HUES64 (cell line): ENCODE measurements around the gene BTNL9.
"Not testable (repeated sequence)": the region's sequence is repeated elsewhere in the genome, so short reads cannot be mapped to it uniquely, and the experiment has no call there.

ENCODE experiments used
- H3K27ac ChIP-seq: 2 replicates; pipeline ENCODE4 v1.7.0; 2013; ENCODE audit warnings: low read depth, low read length, inconsistent platforms
- H3K27me3 ChIP-seq: 2 replicates; pipeline ENCODE4 v1.6.1; 2013; ENCODE audit warnings: mild to moderate bottlenecking, low read length; ENCODE audit not compliant: insufficient read depth
- H3K36me3 ChIP-seq: 2 replicates; pipeline ENCODE4 v1.6.1; 2013; ENCODE audit warnings: mild to moderate bottlenecking, low read length; ENCODE audit not compliant: insufficient read depth
- H3K4me1 ChIP-seq: 2 replicates; pipeline ENCODE4 v1.6.1; 2013; ENCODE audit warnings: mild to moderate bottlenecking, low read length, moderate library complexity; ENCODE audit not compliant: insufficient read depth
- H3K4me3 ChIP-seq: 2 replicates; pipeline ENCODE4 v1.5.1; 2013; ENCODE audit warnings: mild to moderate bottlenecking, low read length, moderate library complexity
- H3K9ac ChIP-seq: 2 replicates; pipeline ENCODE4 v1.6.1; 2013; ENCODE audit warnings: mild to moderate bottlenecking, low read depth, low read length
- H3K9me3 ChIP-seq: 2 replicates; pipeline ENCODE4 v1.6.1; 2013; ENCODE audit warnings: low read depth, low read length; ENCODE audit not compliant: insufficient read depth
- WGBS: fragments of 150-250, 120-280 bp; methylation state at CpG from one replicate; pipeline ENCODE4 v1.1.7; 2013; ENCODE audit warnings: missing lambda C conversion rate; 5-methylcytosine and 5-hydroxymethylcytosine counted together

BTNL9 gene

DNA sequence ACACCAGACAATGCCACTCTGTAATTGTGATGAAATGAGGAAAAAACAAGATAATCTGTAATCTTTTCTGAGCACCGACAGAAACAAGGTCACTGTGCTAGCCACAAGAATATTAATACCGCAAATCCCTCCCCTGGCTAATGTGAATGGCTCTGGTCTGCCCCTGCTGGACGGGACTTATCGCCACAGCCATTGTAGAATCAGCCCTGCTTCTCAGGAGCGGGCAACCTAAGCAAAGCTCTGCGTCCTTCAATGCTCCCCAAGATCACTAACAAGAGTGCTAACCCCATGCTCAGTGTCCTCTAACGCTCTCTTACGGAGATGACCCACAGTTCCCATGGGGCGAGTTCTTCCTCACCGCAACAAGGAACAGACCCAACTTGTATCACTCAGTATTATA, 48.2 kb downstream of the BTNL9 start:
- Histone ChIP-seq H3K9ac (no peak overlapping the region), H3K36me3 (no peaks in the 10 kb centered on the region), H3K4me3 (no peak overlapping the region), H3K27me3 (peaks cover 5% of the 10 kb centered on the region; the same call in 1 of the 2 replicates), H3K4me1 (no peaks in the 10 kb centered on the region), H3K9me3 (peaks cover 7% of the 10 kb centered on the region; the same call in 1 of the 2 replicates), H3K27ac (no peak overlapping the region)
- WGBS = 73% methylated on average over 9 of the region's 10 CpGs

GRCh38 chr5:181092428-181092827, 52.4 kb downstream of the BTNL9 start:
- WGBS = 74% methylated on average over 7 of the region's 7 CpGs
- Histone ChIP-seq H3K36me3 (no peaks in the 10 kb centered on the region), H3K9me3 (no peaks in the 10 kb centered on the region), H3K9ac (no peak overlapping the region), H3K4me3 (no peak overlapping the region), H3K4me1 (no peaks in the 10 kb centered on the region), H3K27ac (no peak overlapping the region), H3K27me3 (no peaks in the 10 kb centered on the region)

GRCh38 chr5:181095162-181095561, 55.1 kb downstream of the BTNL9 start:
- WGBS = no CpG with 5 or more reads among the region's 3 CpGs
- H3K36me3 ChIP-seq, H3K4me1 ChIP-seq, H3K4me3 ChIP-seq, H3K9ac ChIP-seq, H3K9me3 ChIP-seq, H3K27ac ChIP-seq: not testable (repeated sequence)
- H3K27me3 ChIP-seq = peaks cover 16% of the 10 kb centered on the region

GRCh38 chr5:181096721-181097382, 56.8 kb downstream of the BTNL9 start:
- H3K27me3 ChIP-seq = peaks cover 21% of the 10 kb centered on the region
- no CpG with 5 or more reads among the region's 26 CpGs for WGBS
- not testable (repeated sequence) for H3K36me3 ChIP-seq, H3K4me3 ChIP-seq, H3K27ac ChIP-seq, H3K9me3 ChIP-seq, H3K4me1 ChIP-seq, H3K9ac ChIP-seq

GRCh38 chr5:181097383-181097753, 57.3 kb downstream of the BTNL9 start:
- H3K9me3 ChIP-seq, H3K4me3 ChIP-seq, H3K9ac ChIP-seq, H3K4me1 ChIP-seq, H3K27ac ChIP-seq, H3K36me3 ChIP-seq: not testable (repeated sequence)
- peaks cover 21% of the 10 kb centered on the region for H3K27me3 ChIP-seq
- no CpG with 5 or more reads among the region's 26 CpGs for WGBS

GRCh38 chr5:181097759-181098491, 57.9 kb downstream of the BTNL9 start:
- peaks cover 21% of the 10 kb centered on the region for H3K27me3 ChIP-seq
- not testable (repeated sequence) for H3K4me1 ChIP-seq, H3K4me3 ChIP-seq, H3K9ac ChIP-seq, H3K27ac ChIP-seq, H3K36me3 ChIP-seq, H3K9me3 ChIP-seq
- no CpG with 5 or more reads among the region's 56 CpGs for WGBS

GRCh38 chr5:181098762-181099601, 58.9 kb downstream of the BTNL9 start:
- H3K9me3 ChIP-seq = no peaks in the 10 kb centered on the region
- peaks cover 21% of the 10 kb centered on the region for H3K27me3 ChIP-seq
- no peak overlapping the region for H3K4me3 ChIP-seq
- H3K4me1 ChIP-seq = no peaks in the 10 kb centered on the region
- no peak overlapping the region for H3K9ac ChIP-seq
- no peaks in the 10 kb centered on the region for H3K36me3 ChIP-seq
- WGBS = 60% methylated on average over 21 of the region's 22 CpGs
- no peak overlapping the region for H3K27ac ChIP-seq

DNA sequence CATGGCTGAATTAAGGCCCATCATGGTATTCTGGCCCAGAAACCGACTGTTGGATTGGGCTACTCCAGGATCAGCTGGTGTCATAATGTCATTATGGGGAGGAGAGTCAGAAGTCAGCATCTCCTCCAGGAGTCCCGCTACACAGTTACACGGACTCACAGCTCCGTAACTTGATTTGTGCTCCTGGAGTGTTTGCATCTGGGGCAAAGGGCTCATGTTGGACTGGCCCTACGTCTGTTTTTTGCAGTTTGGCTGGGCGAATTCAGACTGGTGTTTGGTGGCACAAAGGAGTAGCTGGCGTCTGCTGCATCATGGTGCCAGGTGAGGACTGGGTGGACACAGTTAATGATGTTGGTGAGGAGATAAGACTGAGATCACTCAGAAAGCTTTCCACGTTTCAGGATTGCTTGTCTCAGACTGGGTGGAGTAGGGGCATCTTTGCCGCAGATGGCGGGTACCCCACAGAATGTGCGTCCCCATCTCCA, 59.6 kb downstream of the BTNL9 start:
- Histone ChIP-seq H3K27ac (no peak overlapping the region), H3K36me3 (no peaks in the 10 kb centered on the region), H3K4me1 (no peaks in the 10 kb centered on the region), H3K27me3 (peaks cover 28% of the 10 kb centered on the region), H3K4me3 (no peak overlapping the region), H3K9ac (no peak overlapping the region), H3K9me3 (no peaks in the 10 kb centered on the region)
- WGBS = 74% methylated on average over 11 of the region's 11 CpGs

GRCh38 chr5:181100121-181100875, 60.2 kb downstream of the BTNL9 start:
- WGBS = 77% methylated on average over 56 of the region's 62 CpGs
- Histone ChIP-seq H3K36me3 (no peaks in the 10 kb centered on the region), H3K27me3 (peaks cover 33% of the 10 kb centered on the region), H3K9me3 (no peaks in the 10 kb centered on the region), H3K27ac (no peak overlapping the region), H3K4me1 (no peaks in the 10 kb centered on the region), H3K9ac (no peak overlapping the region), H3K4me3 (peak overlapping the region; percentile 42)

GRCh38 chr5:181101030-181101641, 61.1 kb downstream of the BTNL9 start:
- peak overlapping the region; percentile 38 for H3K4me3 ChIP-seq
- not testable (repeated sequence) for H3K9ac ChIP-seq, H3K9me3 ChIP-seq, H3K36me3 ChIP-seq, H3K27ac ChIP-seq, H3K4me1 ChIP-seq
- no CpG with 5 or more reads among the region's 54 CpGs for WGBS
- H3K27me3 ChIP-seq = peaks cover 39% of the 10 kb centered on the region
